Measurements from ENCODE around the gene KIAA1217.

The KIAA1217 gene

DNA sequence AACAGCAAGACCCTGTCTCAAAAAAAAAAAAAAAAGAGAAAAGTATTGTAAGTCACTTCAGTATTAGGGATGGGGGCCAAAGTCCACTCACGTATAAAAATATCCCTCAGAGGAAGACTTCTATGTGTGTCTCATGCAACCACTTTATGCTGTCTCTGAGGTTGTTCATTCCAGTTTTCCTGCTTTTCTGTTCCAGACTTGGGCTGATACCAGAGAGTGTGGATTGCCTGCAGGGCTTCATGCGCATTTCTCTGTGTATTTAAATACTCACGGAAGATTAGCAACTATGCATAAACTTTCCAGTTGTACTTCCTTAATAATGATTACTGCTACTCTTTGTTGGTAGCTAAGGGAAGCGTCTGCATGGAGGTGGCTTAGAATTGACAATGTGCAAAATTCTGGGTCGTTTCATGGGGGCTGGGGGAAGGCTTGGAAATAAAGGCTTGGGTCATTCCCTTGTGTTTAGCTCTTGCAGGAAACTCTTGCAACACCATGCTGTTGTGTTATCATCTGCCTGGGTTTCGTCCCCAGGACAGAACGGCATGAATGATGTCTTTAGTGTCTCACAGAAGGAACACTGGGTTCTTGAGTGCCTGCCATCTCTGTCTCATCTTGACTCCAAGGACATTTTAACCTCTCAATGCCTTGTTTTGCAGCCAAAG lies 54.1 kb downstream of the KIAA1217 start:
- no peak for TF ChIP-seq CTCF (conservative IDR thresholded peaks at IDR 0.05)
- peak overlapping the region; percentile 44; the same call in 1 of the 2 replicates for H3K27ac ChIP-seq

- TF ChIP-seq CTCF (conservative IDR thresholded peaks at IDR 0.05) = no peak
- H3K27ac ChIP-seq = no peak overlapping the region
These were observed 60.5 kb downstream of the KIAA1217 start for GRCh38 chr10:24269476-24269875.

DNA sequence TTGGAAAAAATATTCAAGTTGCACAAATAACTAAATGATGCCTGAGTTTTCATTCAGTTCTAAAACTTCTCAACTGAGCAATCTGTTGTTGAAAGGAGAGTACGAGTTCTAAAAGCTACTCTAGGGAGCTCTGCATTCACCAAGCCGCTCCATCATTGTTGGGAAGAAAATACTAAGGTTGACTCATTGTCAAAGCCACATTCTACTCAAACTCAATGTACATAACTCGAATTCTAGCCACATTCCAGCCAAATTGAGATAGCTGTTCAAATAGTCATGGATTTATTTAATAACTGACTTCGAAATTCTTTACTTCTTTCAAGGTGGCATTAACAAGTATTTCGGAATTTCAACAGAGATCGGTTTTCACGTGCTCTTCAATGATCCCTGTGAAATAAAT lies 63.4 kb downstream of the KIAA1217 start:
- H3K27ac ChIP-seq = no peak overlapping the region
- TF ChIP-seq CTCF (conservative IDR thresholded peaks at IDR 0.05) = no peak

GRCh38 chr10:24277277-24277676 lies 68.3 kb downstream of the KIAA1217 start:
- TF ChIP-seq CTCF (conservative IDR thresholded peaks at IDR 0.05) = no peak
- H3K27ac ChIP-seq = no peak overlapping the region

GRCh38 chr10:24277771-24278170 lies 68.8 kb downstream of the KIAA1217 start:
- no peak for TF ChIP-seq CTCF (conservative IDR thresholded peaks at IDR 0.05)
- H3K27ac ChIP-seq = no peak overlapping the region

DNA sequence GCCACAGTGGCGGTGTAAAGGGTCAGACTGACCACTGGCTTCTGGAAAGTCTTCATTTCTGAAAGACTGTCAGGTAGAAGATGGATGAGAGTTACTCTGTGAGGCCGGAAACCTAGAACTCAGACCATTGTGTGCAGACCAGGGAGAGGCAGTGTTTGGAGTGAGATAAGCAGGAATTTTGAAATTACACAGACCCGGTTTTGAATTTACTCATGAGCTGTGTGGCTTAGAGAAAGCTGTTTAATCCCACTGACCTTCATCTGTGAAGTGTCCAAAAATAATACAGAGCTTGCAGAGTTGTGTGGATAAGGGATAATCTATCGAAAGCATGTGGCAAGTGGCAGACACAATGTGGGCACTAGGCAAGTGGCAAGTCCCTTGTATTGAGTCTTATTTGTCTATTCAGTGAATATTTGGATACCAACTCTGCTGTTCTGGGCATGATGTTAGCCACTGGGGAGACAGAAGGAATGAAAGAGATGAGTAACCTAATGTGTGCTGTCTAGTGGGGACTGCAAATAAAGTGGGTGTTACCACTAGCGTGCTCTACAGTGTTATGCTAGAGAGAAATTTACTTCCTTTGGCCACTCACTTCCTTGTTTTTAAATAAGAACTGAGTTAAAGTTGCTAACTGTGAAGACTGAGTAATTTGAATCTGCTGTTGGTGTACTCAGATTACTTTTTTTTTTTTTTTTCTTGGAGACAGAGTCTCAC lies 69.4 kb downstream of the KIAA1217 start:
- no peak for TF ChIP-seq CTCF (conservative IDR thresholded peaks at IDR 0.05)
- H3K27ac ChIP-seq = no peak overlapping the region

DNA sequence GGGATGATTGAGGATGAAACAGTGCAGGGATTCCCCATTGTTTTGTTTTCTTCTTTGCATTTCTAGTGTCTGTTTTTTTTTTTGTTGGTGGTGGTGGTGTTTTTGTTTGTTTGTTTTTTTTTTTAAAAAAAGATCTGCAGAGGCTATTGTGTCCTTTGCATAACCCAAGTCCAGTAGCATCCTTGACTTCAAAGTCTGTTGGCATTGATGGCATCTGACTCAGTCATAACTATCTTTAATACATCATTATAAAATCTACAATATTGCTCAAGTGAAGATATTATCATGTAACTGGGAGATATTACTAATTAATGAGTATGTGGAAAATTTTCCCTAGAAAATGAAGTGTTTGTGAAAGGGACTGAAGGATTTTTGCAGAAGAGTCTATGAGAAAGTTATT lies 70.2 kb downstream of the KIAA1217 start:
- no peak for TF ChIP-seq CTCF (conservative IDR thresholded peaks at IDR 0.05)
- no peak overlapping the region for H3K27ac ChIP-seq

Data from VCaP (cell line).